Measurements from ENCODE around the gene OSBPL5.
"Not testable (repeated sequence)": the region's sequence is repeated elsewhere in the genome, so short reads cannot be mapped to it uniquely, and the experiment has no call there.

Gene OSBPL5

DNA sequence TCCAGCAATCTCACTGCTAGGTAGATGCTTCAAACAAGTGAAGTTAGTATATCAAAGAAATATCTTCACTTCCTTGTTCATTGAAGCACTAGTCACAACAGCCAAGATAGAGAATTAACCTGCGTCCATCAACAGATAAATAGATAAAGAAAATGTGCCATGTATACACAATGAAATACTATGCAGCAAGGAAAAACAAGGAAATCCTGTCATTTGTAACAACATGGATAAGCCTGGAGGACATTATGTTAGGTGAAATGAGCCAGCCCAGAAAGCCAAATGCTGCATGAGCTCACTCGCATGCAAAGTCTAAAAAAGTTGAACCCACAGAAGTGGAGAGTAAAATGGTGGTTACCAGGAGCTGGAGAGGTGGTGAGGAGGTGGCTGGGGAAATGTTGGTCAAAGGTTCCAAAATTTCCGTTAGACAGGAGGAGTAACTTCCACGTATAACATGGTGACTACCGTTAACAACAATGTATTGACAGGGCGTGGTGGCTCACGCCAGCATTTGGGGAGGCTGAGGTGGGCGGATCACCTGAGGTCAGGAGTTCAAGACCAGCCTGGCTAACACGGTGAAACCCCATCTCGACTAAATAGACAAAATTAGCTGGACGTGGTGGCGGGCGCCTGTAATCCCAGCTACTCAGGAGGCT, 84.3 kb downstream of the OSBPL5 start:
- DNase-seq (ENCODE audit: low read depth): no peak

DNA sequence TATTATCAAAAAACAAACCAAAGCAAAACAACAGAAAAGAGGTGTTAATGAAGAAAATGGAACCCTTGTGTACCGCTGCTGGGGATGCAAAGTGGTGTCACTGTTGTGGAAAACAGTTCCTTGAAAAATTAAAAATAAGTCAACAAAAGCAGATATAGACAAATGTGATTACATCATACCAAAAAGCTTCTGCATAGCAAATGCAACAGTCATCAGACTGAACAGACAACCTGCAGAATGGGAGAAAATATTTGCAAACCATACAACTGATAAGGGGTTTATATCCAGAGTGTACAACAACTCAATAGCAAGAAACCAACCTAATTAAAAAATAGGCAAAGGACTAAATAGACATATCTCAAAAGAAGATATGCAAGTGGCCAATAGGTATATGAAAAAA, 85.0 kb downstream of the OSBPL5 start:
- no peak for DNase-seq (ENCODE audit: low read depth)

DNA sequence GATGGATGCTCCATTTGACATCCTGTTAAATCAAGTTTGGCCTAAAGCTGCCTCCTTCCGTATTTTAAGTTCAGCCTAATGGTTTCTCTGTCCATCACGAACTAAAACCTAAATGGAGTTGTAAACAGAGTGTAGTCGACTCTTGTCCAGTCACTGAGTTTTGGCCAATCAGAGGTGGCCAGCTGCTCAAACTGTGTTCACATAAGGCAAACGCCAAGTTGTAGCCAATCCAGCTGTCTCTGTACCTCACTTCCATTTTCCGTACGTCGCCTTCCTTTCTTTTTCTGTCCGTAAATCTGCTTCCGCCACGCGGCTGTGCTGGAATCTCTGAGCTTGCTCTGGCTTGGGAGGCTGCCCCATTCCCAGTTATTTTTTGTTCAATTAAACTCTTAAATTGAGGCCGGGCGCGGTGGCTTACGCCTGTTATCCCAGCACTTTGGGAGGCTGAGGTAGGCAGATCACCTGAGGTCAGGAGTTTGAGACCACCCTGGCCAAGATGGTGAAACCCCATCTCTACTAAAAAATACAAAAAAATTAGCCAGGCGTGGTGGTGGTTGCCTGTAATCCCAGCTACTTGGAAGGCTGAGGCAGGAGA, 87.2 kb downstream of the OSBPL5 start:
- DNase-seq (ENCODE audit: low read depth): no peak

DNA sequence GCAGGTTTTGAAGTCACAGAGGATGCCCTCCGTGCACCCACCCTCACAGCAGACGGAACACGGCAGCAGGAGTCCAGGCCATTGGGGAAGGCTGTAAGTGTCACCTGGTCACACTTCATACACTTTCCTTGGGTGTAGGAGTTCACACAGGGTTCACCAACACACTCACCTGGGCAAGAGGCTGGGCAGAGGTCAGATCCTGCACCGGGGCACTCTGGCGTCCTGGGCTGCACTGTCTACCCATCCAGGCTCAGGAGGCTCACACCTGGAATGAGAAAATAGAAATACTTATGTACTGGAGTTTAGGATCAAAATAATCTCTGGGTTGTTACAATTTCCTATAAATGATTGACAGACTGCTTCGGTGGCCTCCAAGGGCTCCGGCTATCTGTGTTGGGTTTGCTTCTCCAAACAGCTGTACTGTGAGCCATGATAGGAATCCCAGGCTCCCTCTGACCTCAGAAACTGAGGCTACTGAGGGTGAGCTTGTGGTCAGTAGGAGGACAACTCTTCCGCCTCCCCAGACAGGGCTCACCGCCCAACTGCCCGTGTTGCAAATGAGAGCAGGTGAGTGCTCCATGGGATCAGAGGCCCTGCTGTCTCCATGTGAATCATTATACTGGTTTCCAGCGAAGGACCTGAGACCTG, 87.8 kb downstream of the OSBPL5 start:
- DNase-seq (ENCODE audit: low read depth): no peak

DNA sequence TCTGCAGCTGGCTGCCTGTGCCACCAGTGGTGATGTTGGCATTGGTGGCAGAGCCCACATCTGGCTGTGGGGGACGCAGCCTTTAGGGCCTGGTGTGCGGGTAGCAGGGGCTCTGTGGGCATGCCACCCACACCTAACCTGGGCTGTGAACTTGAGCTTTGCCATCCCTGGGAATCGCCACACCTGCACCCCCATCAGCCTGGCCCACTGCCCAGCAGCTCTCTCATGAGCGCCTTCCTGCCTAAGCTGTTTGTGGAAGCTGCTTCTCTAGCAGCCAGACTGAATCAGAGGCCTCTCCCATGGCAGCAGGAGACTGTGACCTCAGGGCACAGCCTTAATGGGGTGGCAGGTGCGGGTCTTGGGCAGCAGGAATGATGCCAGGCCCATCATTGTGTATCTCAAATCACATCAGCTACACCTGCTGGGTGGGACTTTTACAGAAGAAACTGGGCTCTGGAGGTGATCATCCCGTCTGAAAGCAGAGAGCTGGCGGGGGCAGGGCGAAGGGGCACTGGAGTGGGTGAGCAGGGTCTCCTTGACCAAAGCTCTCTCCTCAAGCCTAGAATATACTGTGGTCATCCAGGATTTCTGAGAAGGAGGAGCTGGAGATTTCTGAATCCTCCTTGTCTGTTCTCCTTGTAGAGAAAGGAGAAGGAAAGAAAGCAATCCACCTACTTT, 90.1 kb downstream of the OSBPL5 start:
- DNase-seq (ENCODE audit: low read depth): no peak

DNA sequence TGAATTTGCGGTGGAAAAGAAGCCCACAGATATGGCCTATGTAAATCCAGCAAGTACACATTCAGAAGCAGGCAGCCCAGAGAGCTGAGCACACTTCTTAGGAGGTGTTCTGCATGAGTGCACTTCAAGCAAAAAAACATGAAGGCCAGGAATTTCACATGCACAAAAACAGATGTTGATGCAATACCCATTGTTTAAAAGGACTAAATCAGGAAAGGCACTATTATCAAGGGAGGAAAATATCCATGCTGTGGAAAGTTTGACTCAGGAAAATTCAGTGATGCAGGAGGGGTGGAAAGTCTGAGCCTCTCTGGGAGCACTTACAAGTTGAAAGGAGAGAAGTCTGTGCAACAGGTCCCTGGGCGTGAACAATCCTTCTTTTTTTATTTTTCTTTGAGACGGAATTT, 92.1 kb downstream of the OSBPL5 start:
- no peak for DNase-seq (ENCODE audit: low read depth)

DNA sequence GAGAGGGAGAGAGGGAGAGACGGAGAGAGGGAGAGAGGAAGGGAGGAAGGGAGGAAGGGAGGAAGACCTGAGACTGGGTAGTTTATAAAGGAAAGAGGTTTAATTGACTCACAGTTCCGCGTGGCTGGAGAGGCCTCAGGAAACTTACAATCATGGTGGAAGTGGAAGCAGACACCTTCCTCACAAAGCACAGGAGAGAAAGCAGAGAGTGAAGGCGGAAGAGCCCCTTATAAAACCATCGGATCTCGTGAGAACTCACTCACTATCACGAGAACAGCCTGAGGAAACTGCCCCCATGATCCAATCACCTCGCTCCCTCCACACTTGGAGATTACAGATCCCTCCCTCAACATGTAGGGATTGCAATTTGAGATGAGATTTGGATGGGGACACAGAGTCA, 95.7 kb downstream of the OSBPL5 start:
- DNase-seq (ENCODE audit: low read depth): no peak

DNA sequence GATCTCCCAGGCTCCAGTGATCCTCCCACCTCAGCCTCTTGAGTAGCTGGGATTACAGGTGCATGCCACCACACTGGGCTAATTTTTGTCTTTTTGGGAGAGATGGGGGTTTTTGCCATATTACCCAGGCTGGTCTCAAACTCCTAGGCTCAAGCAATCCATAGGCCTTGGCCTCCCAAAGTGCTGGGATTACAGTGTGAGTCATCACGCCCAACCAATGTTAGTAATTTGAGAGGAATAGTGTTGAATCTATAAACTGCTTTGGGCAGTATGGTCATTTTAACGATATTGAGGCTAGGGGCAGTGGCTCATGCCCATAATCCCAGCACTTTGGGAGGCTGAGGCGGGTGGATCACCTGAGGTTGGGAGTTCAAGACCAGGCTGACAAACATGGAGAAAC, 98.8 kb downstream of the OSBPL5 start:
- DNase-seq (ENCODE audit: low read depth): not testable (repeated sequence)

DNA sequence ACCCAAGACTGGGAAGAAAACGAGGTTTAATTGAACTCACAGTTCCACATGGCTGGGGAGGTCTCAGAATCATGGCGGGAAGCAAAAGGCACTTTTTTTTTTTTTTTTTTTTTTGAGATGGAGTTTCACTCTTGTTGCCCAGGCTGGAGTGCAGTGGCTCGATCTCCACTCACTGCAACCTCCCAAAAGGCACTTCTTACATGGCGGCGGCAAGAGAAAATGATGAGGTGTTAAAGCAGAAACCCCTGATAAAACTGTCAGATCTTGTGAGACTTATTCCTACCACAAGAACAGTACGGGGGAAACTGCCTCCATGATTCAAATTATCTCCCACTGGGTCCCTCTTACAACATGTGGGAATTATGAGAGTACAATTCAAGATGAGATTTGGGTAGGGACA, 100.4 kb downstream of the OSBPL5 start:
- DNase-seq (ENCODE audit: low read depth): not testable (repeated sequence)

DNA sequence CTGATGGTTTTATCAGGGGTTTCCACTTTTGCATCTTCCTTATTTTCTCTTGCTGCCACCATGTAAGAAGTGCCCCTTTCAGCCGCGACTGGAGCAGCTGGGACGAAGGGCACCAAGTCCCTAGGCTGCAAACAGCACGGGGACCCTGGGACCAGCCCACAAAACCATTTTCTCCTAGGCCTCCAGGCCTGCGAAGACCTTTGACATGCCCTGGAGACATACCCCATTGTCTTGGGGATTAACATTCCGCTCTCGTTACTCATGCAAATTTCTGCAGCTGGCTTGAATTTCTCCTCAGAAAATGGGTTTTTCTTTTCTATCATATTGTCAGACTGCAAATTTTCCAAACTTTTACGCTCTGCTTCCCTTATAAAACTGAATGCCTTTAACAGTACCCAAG, 101.2 kb downstream of the OSBPL5 start:
- DNase-seq (ENCODE audit: low read depth): not testable (repeated sequence)

DNA sequence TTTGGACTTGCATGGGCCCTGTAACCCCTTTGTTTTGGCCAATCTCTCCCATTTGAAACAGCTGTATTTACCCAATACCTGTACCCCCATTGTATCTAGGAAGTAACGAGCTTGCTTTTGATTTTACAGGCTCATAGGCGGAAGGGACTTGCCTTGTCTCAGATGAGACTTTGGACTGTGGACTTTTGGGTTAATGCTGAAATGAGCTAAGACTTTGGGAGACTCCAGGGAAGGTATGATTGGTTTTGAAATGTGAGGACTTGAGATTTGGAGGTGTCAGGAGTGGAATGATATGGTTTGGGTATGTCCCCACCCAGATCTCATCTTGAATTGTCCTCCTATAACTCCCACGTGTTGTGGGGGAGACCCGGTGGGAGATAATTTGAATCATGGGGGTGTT, 101.7 kb downstream of the OSBPL5 start:
- DNase-seq (ENCODE audit: low read depth): not testable (repeated sequence)

DNA sequence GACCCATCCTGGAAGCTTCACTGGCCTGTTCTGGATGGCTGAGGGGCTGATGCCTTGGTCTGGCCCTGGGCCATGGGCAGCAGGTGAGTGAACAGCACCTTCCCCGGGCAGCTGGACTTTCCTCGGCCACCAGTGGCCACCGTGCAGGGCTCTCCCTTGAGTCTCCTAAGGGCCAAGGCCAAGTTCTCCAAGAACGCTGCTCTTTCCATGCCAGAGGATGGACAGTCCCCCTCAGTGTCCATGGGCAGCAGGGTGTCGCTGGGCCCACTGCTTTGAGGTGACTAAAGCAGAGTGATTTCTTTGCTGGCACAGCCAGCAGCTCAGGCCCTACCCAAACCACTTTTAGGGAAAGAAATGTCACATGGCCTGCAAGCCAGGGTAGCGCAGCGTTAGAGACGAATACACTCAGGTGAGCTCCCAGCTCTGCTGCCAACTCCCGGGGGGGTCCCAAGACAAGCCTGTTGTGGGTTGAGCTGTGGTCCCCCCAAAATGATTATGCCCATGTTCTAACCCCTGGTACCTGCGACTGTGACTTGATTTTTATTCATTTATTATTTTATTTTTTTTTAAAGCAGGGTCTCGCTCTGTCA, 104.6 kb downstream of the OSBPL5 start:
- DNase-seq (ENCODE audit: low read depth): no peak

DNA sequence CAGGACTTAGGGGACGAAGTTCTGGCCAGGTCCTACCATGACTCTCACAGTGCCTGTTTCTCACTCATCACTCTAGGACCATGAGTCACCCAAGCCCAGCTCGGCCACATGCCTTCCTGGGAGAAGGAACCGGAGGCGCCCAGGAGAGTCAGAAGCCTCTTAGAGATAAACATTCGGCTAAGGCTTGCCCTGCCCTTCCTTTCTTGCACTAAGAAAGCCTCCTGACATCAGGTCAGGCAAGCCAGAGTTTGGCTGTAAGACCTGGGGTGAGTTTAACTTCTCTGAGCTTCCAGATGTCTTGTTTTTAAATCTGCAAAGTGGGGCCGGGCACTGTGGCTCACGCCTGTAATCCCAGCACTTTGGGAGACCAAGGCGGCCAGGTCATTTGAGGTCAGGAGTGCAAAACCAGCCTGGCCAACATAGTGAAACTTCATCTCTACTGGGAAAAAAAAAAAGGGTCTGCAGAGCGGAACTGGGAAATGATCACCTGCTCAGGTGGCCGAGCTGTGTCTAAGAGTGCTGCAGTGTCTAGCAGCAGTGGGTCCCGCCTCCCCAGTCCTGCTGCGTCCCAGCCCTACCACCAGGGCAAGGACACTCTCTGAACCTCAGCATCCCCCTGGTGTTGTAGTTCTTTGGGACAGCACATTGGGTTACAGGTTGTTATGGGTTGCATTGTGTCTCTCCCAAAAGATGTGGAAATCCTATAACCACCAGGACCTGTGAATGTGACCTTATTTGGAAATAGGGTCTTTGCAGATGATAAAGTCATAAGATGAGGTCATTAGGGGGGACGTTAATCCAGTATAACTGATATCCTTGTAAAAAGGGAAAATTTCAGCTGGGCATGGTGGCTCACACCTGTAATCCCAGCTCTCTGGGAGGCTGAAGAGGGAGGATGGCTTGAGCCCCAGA, 106.1 kb downstream of the OSBPL5 start:
- DNase-seq (ENCODE audit: low read depth): no peak

DNA sequence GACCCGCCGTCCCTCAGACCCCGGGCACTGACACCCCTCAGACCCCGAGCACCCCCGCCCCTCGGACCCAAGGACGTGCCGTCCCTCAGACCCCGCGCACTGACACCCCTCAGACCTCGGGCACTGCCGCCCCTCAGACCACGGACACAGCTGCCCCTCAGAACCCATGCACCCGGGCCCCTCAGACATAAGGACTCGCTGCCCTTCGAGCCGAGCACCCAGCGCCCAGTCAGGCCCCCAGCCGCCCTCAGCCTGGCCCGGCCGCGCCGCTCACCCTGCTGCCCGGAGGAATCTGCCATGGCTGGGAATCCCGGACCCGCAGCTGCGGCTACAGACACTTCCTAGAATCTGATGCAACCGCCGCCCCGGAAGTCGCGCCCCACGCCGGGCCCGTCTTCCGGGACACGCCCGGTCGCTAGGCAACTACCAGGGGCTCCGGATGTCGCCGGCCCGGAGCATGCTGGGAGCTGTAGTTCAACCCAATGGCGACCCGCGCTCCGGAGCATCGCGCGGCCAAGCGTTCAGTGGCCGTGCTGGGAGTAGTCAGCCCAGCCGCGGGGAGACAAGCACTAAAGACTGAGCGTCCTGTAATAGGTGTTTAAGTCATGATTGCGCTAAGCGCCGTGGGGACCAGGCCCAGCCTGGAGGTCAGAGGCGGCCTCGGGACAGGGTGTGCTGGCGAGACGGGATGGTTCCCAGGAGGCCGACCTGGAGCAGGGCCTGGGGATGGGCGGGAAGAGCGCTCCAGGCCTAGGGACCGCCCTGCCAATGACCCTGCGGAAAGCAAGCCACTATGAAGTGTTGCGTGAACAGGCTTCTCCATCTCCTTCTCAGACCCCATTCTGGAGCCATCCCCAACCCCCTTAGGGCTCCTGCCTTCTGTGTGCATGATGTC, 107.8 kb downstream of the OSBPL5 start, which contains the start of gene CARS1:
CARS1 (minus strand) TSS at position 355 of the 895 bp plus-strand sequence; CDS start at position 299, 56 bp downstream.
- DNase-seq (ENCODE audit: low read depth): peak; percentile 94

DNA sequence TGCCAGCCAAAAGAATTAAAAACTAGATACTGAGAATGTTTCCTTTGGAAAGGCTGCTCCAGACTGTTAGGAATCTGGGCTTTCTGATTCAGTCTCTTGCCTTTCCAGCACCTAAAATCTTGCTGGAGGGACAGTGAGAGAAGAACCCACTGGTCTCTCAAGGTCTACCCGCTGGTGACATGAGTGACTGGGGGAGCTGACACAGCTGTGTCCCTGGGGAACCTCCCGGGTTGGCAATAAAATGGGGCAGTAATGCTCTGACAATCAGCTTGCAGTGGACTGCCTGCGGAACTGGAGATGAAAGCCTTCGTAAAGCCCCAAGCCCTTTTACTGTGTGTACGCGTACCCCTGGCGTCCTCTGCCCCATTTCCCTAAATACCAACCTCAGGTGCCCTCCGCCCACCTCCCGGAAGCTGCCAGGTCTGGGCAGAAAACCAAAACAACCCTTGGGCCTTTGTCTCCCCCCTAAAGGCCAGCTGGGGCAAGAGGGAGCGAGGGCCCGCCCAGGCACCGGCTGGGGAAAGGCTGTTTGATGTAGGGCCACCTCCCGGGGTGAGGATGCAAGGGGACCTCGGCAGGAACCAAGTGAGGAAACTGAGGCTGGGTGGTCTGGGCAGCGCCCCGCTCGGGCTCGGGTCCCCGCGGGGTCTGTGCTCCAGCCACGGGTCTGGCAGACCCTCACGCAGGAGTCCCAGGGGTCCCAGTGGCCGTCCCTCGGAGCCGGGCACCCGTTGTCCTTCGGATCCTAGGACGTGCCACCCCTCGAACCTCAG, 108.6 kb downstream of the OSBPL5 start:
- DNase-seq (ENCODE audit: low read depth): no peak

DNA sequence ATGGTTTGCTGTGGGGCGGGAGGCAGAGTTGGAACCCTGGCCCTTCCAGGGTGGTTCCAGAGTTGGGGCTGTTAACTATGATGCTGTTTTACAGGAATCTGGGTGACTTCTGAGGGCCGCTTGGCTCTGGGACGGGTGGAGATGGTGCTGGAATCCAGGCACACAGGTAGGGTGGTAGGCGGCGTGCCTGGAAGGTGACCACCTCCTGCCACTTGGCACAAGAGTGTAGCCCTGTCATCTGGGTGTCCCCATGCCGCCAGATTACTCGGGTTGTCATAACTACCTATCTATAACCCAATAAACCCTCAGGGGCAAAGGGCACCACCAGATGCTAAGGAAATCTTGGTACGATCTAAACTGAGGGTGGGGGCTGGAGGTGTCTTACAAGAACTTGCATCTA, 109.2 kb downstream of the OSBPL5 start:
- no peak for DNase-seq (ENCODE audit: low read depth)

DNA sequence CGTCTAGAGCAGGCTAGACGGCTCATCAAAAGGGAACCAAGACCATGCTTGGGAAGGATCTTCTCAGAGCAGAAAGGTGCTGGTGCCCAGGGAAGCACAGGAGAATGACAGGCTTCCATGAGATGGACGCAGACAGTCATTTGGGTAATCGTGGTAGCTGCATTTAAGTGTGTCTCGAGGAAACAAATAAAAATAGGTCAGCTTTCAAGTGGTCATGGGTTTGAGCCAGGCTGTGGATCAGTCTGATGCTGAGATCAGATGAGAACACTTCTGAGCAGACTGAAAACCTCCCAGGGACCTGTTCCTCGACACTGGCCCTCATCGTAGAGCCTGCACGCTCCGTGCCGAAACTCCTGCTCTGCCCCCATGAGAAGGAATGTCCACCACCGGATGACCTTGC, 112.5 kb downstream of the OSBPL5 start:
- no peak for DNase-seq (ENCODE audit: low read depth)

DNA sequence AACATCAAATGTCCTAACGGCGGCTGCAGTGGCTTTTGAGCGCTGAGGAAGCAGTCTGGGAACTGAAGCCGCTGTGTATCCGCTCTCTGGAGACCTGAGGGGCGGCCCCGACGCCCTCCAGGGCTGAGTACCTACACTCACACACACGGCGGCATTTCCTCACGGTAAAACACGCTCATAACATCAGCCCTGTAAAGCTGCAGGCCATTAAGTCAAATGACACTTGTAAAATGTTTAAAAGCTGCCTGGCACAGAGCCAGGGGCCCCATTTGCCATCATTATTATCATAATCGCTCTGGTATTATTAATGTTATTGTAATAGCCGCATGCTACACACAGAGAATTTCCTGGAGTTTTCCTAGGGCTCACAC, 113.0 kb downstream of the OSBPL5 start:
- DNase-seq (ENCODE audit: low read depth): no peak

DNA sequence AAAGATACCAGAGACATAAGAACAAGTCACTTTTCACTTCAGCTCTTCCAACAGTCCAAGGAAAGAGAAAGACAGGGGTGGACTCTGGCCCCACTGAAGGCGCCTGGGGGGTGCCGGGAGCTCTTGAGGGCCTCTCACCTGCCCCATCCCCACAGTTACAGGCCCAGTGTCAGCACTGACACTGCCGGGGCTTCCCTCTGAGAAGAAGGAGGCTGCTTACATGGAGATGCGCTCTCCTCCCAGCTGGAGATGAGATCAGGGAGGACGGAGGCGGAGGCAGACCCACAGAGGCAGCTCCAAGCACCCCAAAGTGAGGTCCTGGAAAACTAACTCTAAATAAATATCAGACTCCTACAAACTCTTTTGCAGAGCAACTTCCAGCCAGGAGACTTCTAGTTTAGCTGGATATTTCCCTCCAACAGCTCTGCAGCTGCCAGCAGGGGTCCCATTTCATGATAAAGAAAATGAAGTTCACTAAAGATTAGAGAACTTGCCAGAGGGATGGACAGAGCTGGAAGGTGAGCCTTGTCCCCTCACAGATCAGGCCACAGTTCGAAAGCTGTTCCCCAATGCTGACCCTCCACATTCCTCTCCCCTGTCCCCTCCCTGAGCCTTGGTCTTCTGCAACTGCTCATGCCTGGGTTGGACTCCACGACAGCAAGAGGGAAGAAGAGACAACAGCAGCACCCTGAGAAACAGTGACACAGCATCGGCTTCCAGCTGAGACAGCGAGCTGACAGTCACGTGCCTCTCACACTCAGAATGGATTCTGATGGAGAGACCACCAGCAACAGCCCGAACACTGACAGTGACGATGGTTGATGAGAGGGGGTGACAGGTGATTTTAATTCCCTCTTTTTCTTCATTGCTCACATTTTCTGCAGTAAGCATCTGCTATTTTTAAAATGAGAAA, 113.7 kb downstream of the OSBPL5 start:
- no peak for DNase-seq (ENCODE audit: low read depth)

Data from activated T-cell treated with anti-CD3 and anti-CD28 coated beads for 24 hours (primary cell).